IMR-90 (cell line): ENCODE data around the gene IGDCC3. TPM values are rescaled to one million over a fixed set of nuclear protein-coding genes. Genes with fewer than 3 reads are reported as not detected.

ENCODE experiments used
- ATAC-seq: fragments of 200-7000 bp; cut with Tn5 transposase; 2 replicates; pipeline ENCODE4 v1.9.1; 2020; ENCODE audit warnings: low read depth, mild to moderate bottlenecking, moderate library complexity
- BruUV-seq: library from RNA; stranded (reverse); fragments of 400-500 nt; replicated peaks from 2 replicates; lab custom pipeline; 2021; lab: Mats Ljungman, UMichigan
- CTCF ChIA-PET: fragments of 300-600 bp; formaldehyde crosslinking; extraction: SDS; loops from one replicate; lab custom pipeline; 2021; ENCODE audit warnings: antibody characterized with exemption; lab: Yijun Ruan, JAX
- POLR2A ChIA-PET: fragments of 300-600 bp; sonication (Branson Sonifier 250); formaldehyde crosslinking; loops from one replicate; lab custom pipeline; 2022; ENCODE audit warnings: antibody characterized with exemption; ENCODE audit not compliant: unreplicated experiment; lab: Charles Lee
- DNase-seq: peaks from one replicate; pipeline ENCODE4 v3.0.0; 2013
- H2AFZ ChIP-seq: replicated peaks from 2 replicates; pipeline ENCODE3; 2013; ENCODE audit warnings: low read length, mild to moderate bottlenecking; ENCODE audit not compliant: poor library complexity
- H2AK5ac ChIP-seq: 2 replicates; pipeline ENCODE4 v1.6.1; 2013; ENCODE audit warnings: low read depth, low read length, inconsistent platforms
- H2AK9ac ChIP-seq: replicated peaks from 2 replicates; pipeline ENCODE3; 2013; ENCODE audit warnings: mild to moderate bottlenecking, low read depth, low read length, moderate library complexity; ENCODE audit not compliant: poor library complexity
- H2BK120ac ChIP-seq: 2 replicates; pipeline ENCODE4 v1.6.1; 2013; ENCODE audit warnings: low read depth, low read length, inconsistent platforms
- H2BK15ac ChIP-seq: 3 replicates; pipeline ENCODE4 v1.6.1; 2013; ENCODE audit warnings: low read depth, low read length, inconsistent platforms
- H2BK20ac ChIP-seq: 2 replicates; pipeline ENCODE4 v1.6.1; 2013; ENCODE audit warnings: low read depth, mild to moderate bottlenecking, inconsistent platforms, low read length, moderate library complexity
- H2BK5ac ChIP-seq: 2 replicates; pipeline ENCODE4 v1.6.1; 2013; ENCODE audit warnings: mild to moderate bottlenecking, low read depth, low read length, inconsistent platforms; ENCODE audit not compliant: poor library complexity, severe bottlenecking
- H3K14ac ChIP-seq: replicated peaks from 2 replicates; pipeline ENCODE4 v1.6.1; 2013; ENCODE audit warnings: low read depth, low read length, inconsistent platforms
- H3K18ac ChIP-seq: 2 replicates; pipeline ENCODE4 v1.6.1; 2013; ENCODE audit warnings: low read depth, low read length, control low read depth
- H3K23ac ChIP-seq: 2 replicates; pipeline ENCODE4 v1.6.1; 2013; ENCODE audit warnings: low read depth, low read length, inconsistent platforms
- H3K27ac ChIP-seq: 2 replicates; pipeline ENCODE4 v1.5.1; 2013; ENCODE audit warnings: mild to moderate bottlenecking, control low read depth, low read length; ENCODE audit not compliant: insufficient read depth
- H3K27me3 ChIP-seq: 2 replicates; pipeline ENCODE4 v1.6.1; 2013; ENCODE audit warnings: low read length; ENCODE audit not compliant: control insufficient read depth, insufficient read depth
- H3K36me3 ChIP-seq: 2 replicates; pipeline ENCODE4 v1.6.1; 2013; ENCODE audit warnings: low read length, mixed read lengths; ENCODE audit not compliant: control insufficient read depth, insufficient read depth
- H3K4ac ChIP-seq: 2 replicates; pipeline ENCODE4 v1.6.1; 2013; ENCODE audit warnings: low read depth, low read length, inconsistent platforms
- H3K4me1 ChIP-seq: 2 replicates; pipeline ENCODE4 v1.6.1; 2013; ENCODE audit warnings: low read length, mixed read lengths; ENCODE audit not compliant: control insufficient read depth, insufficient read depth
- H3K4me2 ChIP-seq: 2 replicates; pipeline ENCODE4 v1.6.1; 2013; ENCODE audit warnings: low read depth, mild to moderate bottlenecking, control low read depth, low read length, moderate library complexity
- H3K4me3 ChIP-seq: 2 replicates; pipeline ENCODE4 v1.5.1; 2013; ENCODE audit warnings: low read depth, mild to moderate bottlenecking, control low read depth, low read length, moderate library complexity; ENCODE audit not compliant: insufficient read depth
- H3K56ac ChIP-seq: 2 replicates; pipeline ENCODE4 v1.6.1; 2013; ENCODE audit warnings: low read length, inconsistent platforms; ENCODE audit not compliant: insufficient read depth; ENCODE audit errors: extremely low read depth
- H3K79me1 ChIP-seq, 2 experiments: 2 replicates each; pipeline ENCODE4 v1.6.1; 2013; ENCODE audit warnings: low read length in 2 of 2, inconsistent platforms in 1 of 2, low read depth in 1 of 2
- H3K9ac ChIP-seq: 2 replicates; pipeline ENCODE4 v1.6.1; 2013; ENCODE audit warnings: low read depth, low read length, control low read depth
- H3K9me1 ChIP-seq: 2 replicates; pipeline ENCODE4 v1.6.1; 2013; ENCODE audit warnings: low read length, inconsistent platforms; ENCODE audit not compliant: insufficient read depth
- H3K9me3 ChIP-seq: 2 replicates; pipeline ENCODE4 v1.6.1; 2013; ENCODE audit warnings: low read length; ENCODE audit not compliant: control insufficient read depth, insufficient read depth
- H4K20me1 ChIP-seq: 2 replicates; pipeline ENCODE4 v1.6.1; 2013; ENCODE audit warnings: low read length, inconsistent platforms; ENCODE audit not compliant: insufficient read depth
- H4K5ac ChIP-seq: 2 replicates; pipeline ENCODE4 v1.6.1; 2013; ENCODE audit warnings: mild to moderate bottlenecking, low read depth, low read length, control low read depth
- H4K8ac ChIP-seq, 2 experiments: 2 replicates each; pipeline ENCODE4 v1.6.1; 2013; ENCODE audit warnings: low read depth in 2 of 2, low read length in 2 of 2, control low read depth in 1 of 2, inconsistent platforms in 1 of 2
- H4K91ac ChIP-seq: 2 replicates; pipeline ENCODE4 v1.6.1; 2013; ENCODE audit warnings: low read depth, low read length, inconsistent platforms; ENCODE audit not compliant: insufficient read depth
- BHLHE40 ChIP-seq: fragments of 150-350 bp; IDR thresholded peaks from 2 replicates; pipeline ENCODE4 v1.6.1; 2016; ENCODE audit warnings: mild to moderate bottlenecking, low read depth, low read length
- MAFK ChIP-seq: IDR thresholded peaks from 2 replicates; pipeline ENCODE4 v1.6.1; 2012; ENCODE audit warnings: low read depth, low read length, improper control_type of control experiment
- MAZ ChIP-seq: IDR thresholded peaks from 2 replicates; pipeline ENCODE4 v1.6.1; 2012; ENCODE audit warnings: low read depth, mild to moderate bottlenecking, low read length, improper control_type of control experiment, moderate library complexity, borderline replicate concordance
- NFE2L2 ChIP-seq: fragments of 150-350 bp; IDR thresholded peaks from 2 replicates; pipeline ENCODE4 v1.6.1; 2016; ENCODE audit warnings: low read depth, mild to moderate bottlenecking, low read length
- POLR2A ChIP-seq: IDR thresholded peaks from 2 replicates; pipeline ENCODE4 v1.6.1; 2012; ENCODE audit warnings: mild to moderate bottlenecking, low read depth, low read length
- WGBS, 2 experiments: methylation state at CpG; one replicate each; pipeline versions ENCODE4 v1.1.5 to v1.1.7; 2013; ENCODE audit warnings: missing lambda C conversion rate in 2 of 2; ENCODE audit not compliant: insufficient read length in 1 of 2; ENCODE audit errors: extremely low coverage in 2 of 2; 5-methylcytosine and 5-hydroxymethylcytosine counted together
- dilution Hi-C: fragments of 300-500 bp; cut with HindIII; formaldehyde crosslinking; loops from one replicate; pipeline ENCODE4 v1.14.3; 2018; ENCODE audit warnings: low sequenced_read_pairs; ENCODE audit not compliant: unreplicated experiment
- in situ Hi-C: fragments of 300-500 bp; cut with MboI; formaldehyde crosslinking; loops from 3 replicates; pipeline ENCODE4 v1.14.3; 2019; ENCODE audit warnings: low sequenced_read_pairs, inconsistent platforms, mixed read lengths
- intact Hi-C: fragments of 100-400 bp; cut with micrococcal nuclease; formaldehyde crosslinking; loops from 2 replicates; pipeline ENCODE4 v1.10.0; 2022
- polyA plus RNA-seq, 3 experiments: library from polyadenylated mRNA; depleted of rRNA; stranded (reverse); fragments of >200 nt; gene quantifications; 2 replicates each; pipeline ENCODE4 v1.2.3, GENCODE V29; 2012; ENCODE audit warnings: low replicate concordance in 1 of 3
- total RNA-seq: library from RNA; depleted of rRNA; stranded (reverse); fragments of >200 nt; gene quantifications from 2 replicates; pipeline ENCODE4 v1.2.3, GENCODE V29; 2012
- TF ChIP-seq, protein P1 (sequence below): fragments of 150-350 bp; IDR thresholded peaks from 2 replicates; pipeline ENCODE4 v1.6.1; 2017; ENCODE audit warnings: mild to moderate bottlenecking, antibody characterized with exemption, low read length, low read depth

Gene IGDCC3
- total and polyA plus RNA-seq, 2 of the 4 experiments (the other 2 are of a cell fraction) = 0.18 to 0.19 TPM

DNA sequence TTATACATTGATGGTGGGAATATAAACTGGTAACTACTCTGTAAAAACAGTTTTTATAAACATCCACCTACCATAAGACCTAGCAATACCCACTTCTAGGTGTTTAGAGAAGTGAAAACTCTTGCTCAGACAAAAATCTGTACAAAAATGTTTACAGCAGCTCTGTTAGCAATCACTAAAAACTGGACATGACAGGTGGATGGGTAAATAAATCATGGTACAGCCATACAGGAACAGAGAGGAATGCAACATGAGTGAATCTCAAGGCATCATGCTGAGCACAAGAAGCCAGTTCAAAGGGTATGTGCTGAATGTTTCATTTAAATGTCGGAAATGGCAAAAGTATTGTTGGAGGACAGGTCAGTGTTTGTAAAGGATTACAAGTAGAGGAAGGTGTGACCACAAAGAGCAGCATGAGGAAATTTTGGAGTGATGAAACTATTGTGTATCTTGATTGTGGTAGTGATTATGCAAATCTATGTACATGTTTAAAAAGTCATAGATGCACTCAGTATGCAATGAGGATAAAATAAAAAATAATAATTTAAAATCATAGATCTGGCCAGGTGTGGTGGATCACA is 84.8 kb downstream of the IGDCC3 start:
- CTCF ChIA-PET = no interaction called here
- H4K5ac ChIP-seq = no peak overlapping the region
- H4K20me1 ChIP-seq = 0 out of 2 replicates have a peak, but pooled peaks cover 4% of the 10 kb centered on the region
- no peaks in the 10 kb centered on the region for H3K36me3 ChIP-seq
- H3K4me3 ChIP-seq = no peak overlapping the region
- no peak for ATAC-seq
- no peaks in the 10 kb centered on the region for H3K9me1 ChIP-seq
- H3K14ac ChIP-seq = no peak overlapping the region
- H2AK5ac ChIP-seq = no peak overlapping the region
- intact Hi-C loops = no loop called here
- POLR2A ChIA-PET = no interaction called here
- H3K4me1 ChIP-seq = no peaks in the 10 kb centered on the region
- TF ChIP-seq NFE2L2 (no peak), BHLHE40 (no peak), MAFK (no peak), POLR2A (no peak), MAZ (no peak)
- TF ChIP-seq, protein P1, sequence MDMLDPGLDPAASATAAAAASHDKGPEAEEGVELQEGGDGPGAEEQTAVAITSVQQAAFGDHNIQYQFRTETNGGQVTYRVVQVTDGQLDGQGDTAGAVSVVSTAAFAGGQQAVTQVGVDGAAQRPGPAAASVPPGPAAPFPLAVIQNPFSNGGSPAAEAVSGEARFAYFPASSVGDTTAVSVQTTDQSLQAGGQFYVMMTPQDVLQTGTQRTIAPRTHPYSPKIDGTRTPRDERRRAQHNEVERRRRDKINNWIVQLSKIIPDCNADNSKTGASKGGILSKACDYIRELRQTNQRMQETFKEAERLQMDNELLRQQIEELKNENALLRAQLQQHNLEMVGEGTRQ = no peak
- no peak overlapping the region for H3K4ac ChIP-seq
- in situ Hi-C loops = no loop called here
- H2BK5ac ChIP-seq = no peak overlapping the region
- H4K91ac ChIP-seq = no peak overlapping the region
- H3K9ac ChIP-seq = no peak overlapping the region
- H2BK15ac ChIP-seq = no peak overlapping the region
- no TSS peak for BruUV-seq
- no peaks in the 10 kb centered on the region for H3K79me1 ChIP-seq
- no peak for DNase-seq
- no peak overlapping the region for H3K27ac ChIP-seq
- H3K4me2 ChIP-seq = no peak overlapping the region
- no peak overlapping the region for H4K8ac ChIP-seq
- H3K27me3 ChIP-seq = peaks cover 7% of the 10 kb centered on the region
- no peaks in the 10 kb centered on the region for H3K9me3 ChIP-seq
- H3K18ac ChIP-seq = no peak overlapping the region
- H2AFZ ChIP-seq = no peak overlapping the region
- no peak overlapping the region for H2BK20ac ChIP-seq
- dilution Hi-C loops = no loop called here
- 75% methylated on average over 1 of the region's 1 CpG; no CpG with 5 or more reads in 1 of the 2 experiments for WGBS, 2 experiments
- no peak overlapping the region for H2BK120ac ChIP-seq
- H3K23ac ChIP-seq = 0 out of 2 replicates have a peak overlapping the region, but pooled peaks have one; percentile 59
- no peak overlapping the region for H2AK9ac ChIP-seq
- H3K56ac ChIP-seq = no peak overlapping the region
